GM23248 (cell line): ENCODE measurements around the gene ZNF74.

Experiments used
- EZH2 ChIP-seq: fragments of 200-600 bp; sonication (generic); IDR thresholded peaks from 2 replicates; pipeline ENCODE4 v1.6.1; 2018; ENCODE audit warnings: antibody characterized with exemption, mild to moderate bottlenecking; ENCODE audit not compliant: insufficient read depth, poor library complexity, severe bottlenecking
- EZH2phosphoT487 ChIP-seq: fragments of 200-600 bp; sonication (generic); IDR thresholded peaks from 2 replicates; pipeline ENCODE4 v1.6.1; 2018; ENCODE audit warnings: antibody characterized with exemption, moderate library complexity, mild to moderate bottlenecking, low read depth; ENCODE audit not compliant: insufficient read depth

DNA sequence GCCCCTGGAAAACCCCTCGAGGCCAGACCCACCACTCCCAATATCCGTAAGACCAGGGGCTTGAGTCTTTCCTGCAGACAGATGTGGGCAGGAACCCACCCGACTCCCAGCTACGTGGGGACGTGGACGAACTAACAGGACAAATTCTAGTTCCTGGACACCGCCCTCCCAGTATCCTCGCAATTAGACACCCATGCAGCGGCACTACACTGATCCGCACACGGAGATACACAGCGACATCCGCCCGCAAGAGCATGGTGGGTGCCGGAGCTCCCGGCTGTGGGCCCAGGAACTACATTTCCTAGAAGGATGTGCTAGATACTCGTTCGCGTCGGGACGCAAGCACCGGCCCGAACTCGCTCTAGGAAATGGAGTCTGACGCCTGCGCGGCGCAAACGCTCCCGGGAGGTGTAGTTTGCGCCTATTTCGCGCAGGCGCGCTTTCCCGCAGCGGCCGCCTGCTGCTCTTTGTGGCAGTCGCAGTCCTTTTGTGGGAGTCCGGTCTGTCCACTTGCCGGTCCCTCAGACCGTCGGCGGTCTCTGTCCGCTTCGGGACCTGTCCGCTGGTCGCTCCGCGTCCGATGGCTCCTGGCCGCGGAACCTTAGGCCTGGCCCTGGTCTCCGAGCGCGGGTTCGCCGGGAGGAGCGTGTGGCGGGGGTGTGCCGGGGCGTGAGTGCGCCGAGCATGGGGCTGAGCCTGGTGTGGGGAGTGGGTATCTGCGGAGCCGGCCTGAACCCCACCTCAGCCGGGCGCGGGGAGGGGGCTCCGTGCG lies at the start of gene ZNF74:
- TF ChIP-seq EZH2phosphoT487 (no peak), EZH2 (no peak)
